Activated naive CD4-positive, alpha-beta T cell treated with Interleukin-2 at 50 U/mL for 16 hours (primary cell): ENCODE measurements around the gene ECHDC1.
A peak's percentile ranks its signal among the peaks of the same experiment; 100 is the strongest.
"Not testable (repeated sequence)": the region's sequence is repeated elsewhere in the genome, so short reads cannot be mapped to it uniquely, and the experiment has no call there.

Experiments used
- DNase-seq: peaks from one replicate; pipeline ENCODE4 v3.0.0-alpha.2; 2020

The ECHDC1 gene

GRCh38 chr6:127342946-127343808 is at the start of gene ECHDC1:
Gene ECHDC1, minus strand, starts transcription at chr6:127343609. Its CDS starts 12,581 bp downstream, at chr6:127331028.
- DNase-seq, result peak; percentile 76

DNA sequence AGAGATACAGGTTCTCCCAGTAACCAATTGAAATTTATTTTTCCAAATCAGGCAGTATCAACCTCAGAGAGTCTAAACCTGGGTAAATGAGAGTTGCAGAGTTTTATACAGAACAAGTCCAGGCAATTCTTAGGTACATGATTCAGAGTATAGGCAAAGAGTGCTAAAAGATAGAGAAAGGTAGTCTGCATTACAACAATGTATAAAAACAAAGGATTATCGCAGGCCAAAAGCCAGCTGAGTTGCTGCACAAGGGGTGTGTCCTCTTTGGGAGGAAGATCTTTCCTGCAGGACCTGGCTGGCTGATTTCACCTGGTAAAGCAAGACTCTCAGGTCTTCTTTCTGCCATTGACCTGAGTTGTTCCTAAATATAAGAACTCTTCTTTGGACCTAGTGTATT is 48.9 kb upstream of the ECHDC1 start:
- DNase-seq, result no peak

- no peak for DNase-seq
Measured at GRCh38 chr6:127391094-127391953, 47.9 kb upstream of the ECHDC1 start.

DNA sequence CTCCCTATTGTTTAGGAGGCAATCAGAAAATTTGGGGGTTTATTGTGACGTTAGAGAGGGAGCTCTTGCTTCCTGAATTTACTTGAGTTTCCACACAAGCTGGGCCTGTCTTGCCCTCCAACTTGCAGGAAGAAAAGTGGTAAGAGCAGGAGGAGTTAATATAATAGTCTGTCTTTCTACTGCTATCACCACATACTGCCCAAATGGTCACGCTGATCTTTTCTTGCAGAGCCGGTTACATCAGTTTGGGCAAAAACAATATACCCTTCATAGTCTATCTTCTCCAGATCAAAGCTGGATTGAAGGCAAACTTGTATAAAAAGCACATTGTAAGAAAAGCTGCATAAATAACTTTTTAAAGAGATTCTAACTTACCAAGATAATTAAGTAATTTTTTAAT is 46.3 kb upstream of the ECHDC1 start:
- DNase-seq, result no peak

GRCh38 chr6:127385668-127386430 is 42.4 kb upstream of the ECHDC1 start:
- no peak for DNase-seq

- not testable (repeated sequence) for DNase-seq
Measured at GRCh38 chr6:127384848-127385247, 41.4 kb upstream of the ECHDC1 start.

DNA sequence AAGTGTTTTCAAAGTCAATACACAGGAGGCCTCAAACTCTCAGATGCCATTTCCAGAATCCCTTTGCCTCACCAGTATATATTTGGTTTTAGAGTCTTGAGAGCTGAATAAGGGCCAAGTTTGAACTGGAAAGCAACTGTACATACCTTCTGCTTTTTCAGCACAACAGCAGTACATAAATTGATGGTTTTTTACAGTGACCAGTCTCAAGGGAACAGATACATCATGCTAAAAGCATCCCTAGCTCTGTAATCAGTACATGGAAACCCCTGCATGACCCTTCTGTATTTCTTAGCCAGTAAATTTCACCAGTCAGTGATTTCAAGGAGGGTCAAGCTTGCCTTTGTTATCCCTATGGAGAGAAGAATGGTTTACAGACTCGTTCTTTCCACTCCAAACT is 40.6 kb upstream of the ECHDC1 start:
- DNase-seq, result no peak

- DNase-seq, result no peak
Measured at GRCh38 chr6:127382413-127382812, 39.0 kb upstream of the ECHDC1 start.

DNA sequence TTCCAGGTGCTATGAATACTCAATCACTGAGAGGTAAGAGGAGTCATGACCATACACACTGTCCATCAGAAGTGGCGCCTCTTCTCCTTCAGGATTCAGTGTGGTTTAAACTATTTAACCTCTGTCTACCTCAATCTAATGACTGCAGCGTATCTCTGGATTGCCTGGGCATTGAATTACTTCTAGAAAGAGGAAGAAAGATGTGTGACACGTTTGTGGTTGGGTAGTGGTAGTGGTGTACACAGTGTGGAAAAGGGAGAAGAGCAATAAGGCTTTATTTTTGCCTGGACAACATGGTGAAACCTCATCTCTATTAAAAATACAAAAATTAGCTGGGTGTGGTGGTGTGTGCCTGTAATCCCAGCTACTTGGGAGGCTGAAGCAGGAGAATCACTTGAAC is 38.0 kb upstream of the ECHDC1 start:
- no peak for DNase-seq

DNA sequence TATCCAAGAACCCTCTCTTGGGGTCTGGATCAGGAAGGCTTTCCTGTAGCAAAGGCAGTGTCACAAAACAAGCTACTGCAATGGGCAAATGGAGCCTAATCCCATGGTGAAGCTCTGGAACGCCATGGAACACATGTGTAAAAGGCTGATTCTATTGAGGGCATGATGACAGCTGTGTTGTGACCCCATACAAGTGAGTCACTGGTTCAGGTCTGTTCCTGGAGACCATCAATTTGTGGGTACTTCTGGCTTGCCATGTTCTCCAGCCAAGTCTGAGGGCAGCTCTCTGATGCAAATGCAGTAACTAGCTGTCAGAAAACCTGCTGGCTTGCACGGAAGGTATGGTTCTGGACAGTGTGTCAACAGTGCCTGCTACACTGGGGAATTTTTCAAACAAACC is 33.3 kb upstream of the ECHDC1 start:
- DNase-seq, result no peak

DNA sequence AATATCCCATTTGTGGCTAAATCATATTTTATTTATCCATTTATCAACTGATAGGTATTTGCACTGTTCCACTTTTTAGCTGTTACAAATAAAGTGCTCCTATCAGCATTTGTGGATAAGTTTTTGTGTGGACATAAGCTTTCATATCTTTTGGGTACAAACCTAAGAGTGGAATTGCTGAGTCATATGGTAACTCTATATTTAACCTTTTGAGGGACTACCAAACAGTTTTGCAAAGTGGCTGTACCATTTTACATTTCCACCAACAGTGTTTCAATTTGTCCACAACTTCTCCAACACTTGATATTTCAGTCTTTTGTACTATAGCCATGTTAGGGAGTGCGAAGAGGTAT is 23.6 kb upstream of the ECHDC1 start:
- no peak for DNase-seq

- no peak for DNase-seq
Measured at GRCh38 chr6:127366282-127367022, 23.0 kb upstream of the ECHDC1 start.

GRCh38 chr6:127365874-127366273 is 22.5 kb upstream of the ECHDC1 start:
- no peak for DNase-seq

- no peak for DNase-seq
Measured at GRCh38 chr6:127352524-127352923, 9.1 kb upstream of the ECHDC1 start.

DNA sequence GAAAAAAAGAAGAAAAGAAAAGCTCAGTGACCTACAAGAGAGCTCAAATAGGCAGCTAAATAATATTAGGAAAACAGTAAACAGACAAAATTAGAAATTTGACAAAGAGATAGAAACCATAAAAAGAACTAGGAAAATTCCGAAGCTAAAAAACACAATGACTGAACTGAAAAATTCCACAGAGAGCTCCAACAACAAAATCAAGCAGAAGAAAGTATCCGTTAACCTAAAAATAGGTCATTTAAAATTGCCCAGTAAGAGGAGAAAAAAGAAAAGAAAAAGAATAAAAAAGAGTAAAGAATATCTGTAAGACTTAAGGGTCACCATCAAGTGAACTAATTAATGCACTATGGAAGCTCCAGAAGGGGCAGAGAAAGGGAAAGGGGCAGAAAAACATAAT is 6.6 kb upstream of the ECHDC1 start:
- no peak for DNase-seq

DNA sequence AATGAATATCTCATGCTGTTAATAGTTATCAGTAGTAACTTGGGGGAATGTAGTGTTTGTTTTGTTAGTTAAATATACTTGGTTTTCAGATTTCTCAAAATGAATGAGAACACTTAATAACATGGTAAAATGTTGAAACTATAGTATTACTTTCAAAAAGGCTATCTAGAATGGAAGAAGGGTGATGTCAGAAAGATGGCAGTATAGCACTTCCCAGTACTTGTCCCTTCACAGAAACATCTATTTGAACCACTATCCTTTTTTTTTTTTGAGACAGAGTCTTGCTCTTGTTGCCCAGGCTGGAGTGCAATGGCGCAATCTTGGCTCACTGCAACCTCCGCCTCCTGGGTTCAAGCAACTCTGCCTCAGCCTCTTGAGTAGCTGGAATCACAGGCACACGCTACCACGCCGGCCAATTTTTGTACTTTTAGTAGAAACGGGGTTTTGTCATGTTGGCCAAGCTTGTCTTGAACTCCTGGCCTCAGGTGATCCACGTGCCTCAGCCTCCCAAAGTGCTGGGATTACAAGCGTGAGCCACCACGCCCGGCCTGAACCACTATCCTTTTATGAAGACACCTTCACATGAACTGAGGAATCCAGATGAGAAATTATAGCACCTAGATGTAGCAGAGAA is 4.7 kb upstream of the ECHDC1 start:
- no peak for DNase-seq

DNA sequence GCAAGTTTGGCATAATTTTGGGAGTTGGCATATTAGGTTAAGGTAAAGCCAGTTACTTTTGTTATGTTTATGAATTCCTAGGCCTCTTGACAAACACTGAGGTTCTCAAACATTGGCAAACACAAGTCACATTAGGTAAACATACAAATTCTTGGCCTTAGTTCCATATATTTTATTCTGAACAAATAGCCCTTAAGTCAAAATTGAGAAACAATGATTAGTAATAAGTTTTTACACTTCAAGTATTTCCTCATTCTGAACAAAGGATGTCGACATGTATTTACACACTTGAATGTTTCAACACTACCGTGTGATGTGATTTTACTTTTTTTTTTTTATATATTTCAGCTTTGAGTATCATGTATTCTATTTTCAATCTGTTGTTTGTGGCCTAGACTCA is 3.8 kb upstream of the ECHDC1 start:
- no peak for DNase-seq

- no peak for DNase-seq
Measured at GRCh38 chr6:127345521-127345920, 2.1 kb upstream of the ECHDC1 start.

- no peak for DNase-seq
Measured at GRCh38 chr6:127343809-127344659, 625 bp upstream of the ECHDC1 start.

DNA sequence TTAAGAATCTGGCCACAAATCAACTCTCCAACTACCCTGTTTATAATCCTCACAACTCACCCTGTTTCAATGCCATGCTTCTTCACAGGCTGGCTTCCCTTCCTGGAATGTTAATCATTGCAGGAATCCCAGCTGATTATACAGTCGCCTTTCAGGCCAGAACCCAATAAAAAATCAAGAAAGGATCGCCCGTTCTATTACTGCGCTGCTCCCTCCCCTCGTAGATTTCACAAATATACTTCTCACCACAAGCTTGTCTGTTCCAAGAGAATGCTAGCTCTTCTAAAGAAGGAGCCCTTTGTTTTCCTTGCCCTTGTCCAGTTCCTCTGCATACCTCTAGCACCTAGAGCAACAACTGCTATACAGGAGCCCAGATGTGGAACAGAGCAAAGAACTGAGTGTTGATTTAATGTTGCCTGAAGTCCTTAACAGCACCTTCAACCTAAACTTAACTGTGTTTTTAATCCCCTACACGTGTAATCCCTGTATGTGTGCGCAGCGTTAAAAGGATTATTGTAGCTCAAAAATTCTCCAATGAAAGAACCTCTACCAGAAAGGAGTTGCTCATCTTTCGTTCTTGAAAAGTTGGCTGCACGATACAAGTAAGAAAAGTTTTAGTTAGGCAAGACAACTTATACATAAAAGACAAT is 988 bp downstream of the ECHDC1 start:
- no peak for DNase-seq
